ENCODE results near the gene RETREG3. TPM values are rescaled to one million over a fixed set of nuclear protein-coding genes. Genes with fewer than 3 reads are reported as not detected.

The RETREG3 gene
- total RNA-seq, 5 donors from 2014 or later (not counting 1 experiment from before 2014, with no cell fraction given): 72.4 to 150 (median 139) TPM

DNA sequence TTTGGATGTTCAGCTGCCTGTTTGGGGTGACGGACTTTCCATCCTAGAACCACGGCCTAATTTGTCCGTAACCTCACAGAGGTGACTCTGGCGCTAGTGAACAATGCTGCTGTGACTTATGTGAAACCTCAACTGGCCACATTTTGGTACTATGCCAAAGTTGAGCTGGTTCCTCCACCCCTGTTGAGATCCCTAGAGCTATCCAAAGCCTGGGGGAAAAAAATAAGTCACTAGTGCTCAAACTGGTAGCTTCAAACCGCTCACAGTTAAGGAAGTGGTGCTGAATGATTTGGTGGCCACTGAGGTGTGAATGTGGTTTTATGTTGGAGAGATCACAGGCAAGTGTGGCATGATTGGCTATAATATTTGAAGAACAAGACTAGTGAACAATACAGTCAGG lies 38.6 kb upstream of the RETREG3 start:
- Histone ChIP-seq H3K4me1 (ENCODE audit: control insufficient read depth in 1 of 2, extremely low read depth in 1 of 2, insufficient read depth in 2 of 2, low read length in 2 of 2) (no peaks in the 10 kb centered on the region), H3K9me3 (no peaks in the 10 kb centered on the region), H3K4me3 (ENCODE audit: control insufficient read depth in 1 of 2, extremely low read depth in 1 of 2, low read length in 1 of 2) (no peak overlapping the region), H3K27me3 (replicated peaks in 1 of 2; ENCODE audit: control insufficient read depth in 2 of 2, extremely low read depth in 1 of 2, insufficient read depth in 2 of 2, low read length in 1 of 2) (peaks cover 2 to 5% of the 10 kb centered on the region in 2 experiments), H3K27ac (ENCODE audit: low read length) (no peak overlapping the region), H3K36me3 (ENCODE audit: control insufficient read depth in 2 of 2, extremely low read depth in 1 of 2, insufficient read depth in 1 of 2, low read length in 1 of 2) (no peaks in the 10 kb centered on the region)
- Mint-ChIP-seq H3K36me3 (no peaks in the 10 kb centered on the region), H3K4me3 (no peak overlapping the region), H3K4me1 (no peaks in the 10 kb centered on the region), H3K27ac (no peak overlapping the region), H3K9me3 (no peaks in the 10 kb centered on the region), H3K27me3 (peaks cover 6 to 11% of the 10 kb centered on the region in 2 donors)
- WGBS (ENCODE audit: insufficient coverage): 71% methylated on average over 5 of the region's 5 CpGs
- CTCF ChIA-PET: interaction anchor here in 1 of 2 donors (0.7 kb wide), 1 partner anchor 32 kb away, joined by 3 read pairs; no protein-coding TSS in a partner anchor
- ATAC-seq (replicated peaks in 1 of 4) (no peak), DNase-seq (no peak)
- POLR2A ChIA-PET: interaction anchor here in 1 of 2 donors (0.6 kb wide), 1 partner anchor 19 kb away, joined by 3 read pairs; no protein-coding TSS in a partner anchor

DNA sequence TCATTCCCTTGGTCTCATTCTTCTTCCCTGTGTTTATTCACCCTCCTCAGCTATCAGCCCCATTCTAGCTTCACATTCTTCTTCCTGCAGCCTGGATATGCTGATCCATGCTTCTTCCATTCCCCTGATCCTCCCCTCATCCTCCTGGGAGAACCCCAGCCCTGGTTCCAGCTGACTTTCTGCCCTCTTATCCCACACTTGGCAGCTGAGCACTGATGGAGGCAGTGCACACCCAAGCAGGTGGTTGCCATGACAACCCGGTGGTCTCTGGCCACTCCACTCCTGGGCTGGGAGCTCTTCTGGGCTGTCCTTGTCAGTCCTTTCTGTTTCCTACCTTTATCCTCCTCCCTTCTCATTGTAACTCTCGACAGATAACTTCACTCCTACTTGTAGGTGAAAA lies 33.2 kb upstream of the RETREG3 start:
- no peak overlapping the region for H3K4me3 Mint-ChIP-seq
- DNase-seq (no peak), ATAC-seq (replicated peaks in 1 of 4) (no peak)
- H3K4me3 ChIP-seq (ENCODE audit: control insufficient read depth in 1 of 2, extremely low read depth in 1 of 2, low read length in 1 of 2): no peak overlapping the region
- no peaks in the 10 kb centered on the region for H3K4me1 ChIP-seq (ENCODE audit: control insufficient read depth in 1 of 2, extremely low read depth in 1 of 2, insufficient read depth in 2 of 2, low read length in 2 of 2)
- no peaks in the 10 kb centered on the region for H3K36me3 ChIP-seq (ENCODE audit: control insufficient read depth in 2 of 2, extremely low read depth in 1 of 2, insufficient read depth in 1 of 2, low read length in 1 of 2)
- WGBS (ENCODE audit: insufficient coverage): 75% methylated on average over 1 of the region's 2 CpGs
- H3K27ac Mint-ChIP-seq: no peak overlapping the region
- H3K27me3 ChIP-seq (replicated peaks in 1 of 2; ENCODE audit: control insufficient read depth in 2 of 2, extremely low read depth in 1 of 2, insufficient read depth in 2 of 2, low read length in 1 of 2): peaks cover 0 to 8% of the 10 kb centered on the region in 2 experiments
- no peaks in the 10 kb centered on the region for H3K36me3 Mint-ChIP-seq
- H3K27me3 Mint-ChIP-seq: peaks cover 3 to 15% of the 10 kb centered on the region in 2 donors
- no peaks in the 10 kb centered on the region for H3K4me1 Mint-ChIP-seq
- ChIA-PET CTCF (no interaction called here), POLR2A (no interaction called here)
- no peaks in the 10 kb centered on the region for H3K9me3 Mint-ChIP-seq
- no peaks in the 10 kb centered on the region for H3K9me3 ChIP-seq
- H3K27ac ChIP-seq (ENCODE audit: low read length): no peak overlapping the region

GRCh38 chr17:42640121-42640520 lies 30.9 kb upstream of the RETREG3 start:
- no peak overlapping the region for H3K4me3 ChIP-seq (ENCODE audit: control insufficient read depth in 1 of 2, extremely low read depth in 1 of 2, low read length in 1 of 2)
- no peak for ATAC-seq (replicated peaks in 1 of 4)
- Mint-ChIP-seq H3K9me3 (no peaks in the 10 kb centered on the region), H3K4me1 (no peaks in the 10 kb centered on the region), H3K4me3 (no peak overlapping the region), H3K27ac (no peak overlapping the region), H3K27me3 (peaks cover 3 to 12% of the 10 kb centered on the region in 2 donors), H3K36me3 (no peaks in the 10 kb centered on the region)
- no peaks in the 10 kb centered on the region for H3K4me1 ChIP-seq (ENCODE audit: control insufficient read depth in 1 of 2, extremely low read depth in 1 of 2, insufficient read depth in 2 of 2, low read length in 2 of 2)
- CTCF ChIA-PET: no interaction called here
- DNase-seq: no peak
- POLR2A ChIA-PET: interaction anchor here in 1 of 2 donors (0.6 kb wide), 1 partner anchor 112 kb away, joined by 4 read pairs; no protein-coding TSS in a partner anchor
- no CpG with 5 or more reads among the region's 4 CpGs for WGBS (ENCODE audit: insufficient coverage)
- no peaks in the 10 kb centered on the region for H3K9me3 ChIP-seq
- H3K36me3 ChIP-seq (ENCODE audit: control insufficient read depth in 2 of 2, extremely low read depth in 1 of 2, insufficient read depth in 1 of 2, low read length in 1 of 2): no peaks in the 10 kb centered on the region
- peaks cover 0 to 8% of the 10 kb centered on the region in 2 experiments for H3K27me3 ChIP-seq (replicated peaks in 1 of 2; ENCODE audit: control insufficient read depth in 2 of 2, extremely low read depth in 1 of 2, insufficient read depth in 2 of 2, low read length in 1 of 2)
- H3K27ac ChIP-seq (ENCODE audit: low read length): no peak overlapping the region

- Mint-ChIP-seq H3K4me1 (no peaks in the 10 kb centered on the region), H3K9me3 (no peaks in the 10 kb centered on the region), H3K27ac (no peak overlapping the region), H3K27me3 (peaks cover 3 to 12% of the 10 kb centered on the region in 2 donors), H3K36me3 (no peaks in the 10 kb centered on the region), H3K4me3 (no peak overlapping the region)
- H3K9me3 ChIP-seq: no peaks in the 10 kb centered on the region
- no peaks in the 10 kb centered on the region for H3K4me1 ChIP-seq (ENCODE audit: control insufficient read depth in 1 of 2, extremely low read depth in 1 of 2, insufficient read depth in 2 of 2, low read length in 2 of 2)
- ChIA-PET CTCF (no interaction called here), POLR2A (interaction anchor here in 1 of 2 donors (0.6 kb wide), 1 partner anchor 112 kb away, joined by 4 read pairs; no protein-coding TSS in a partner anchor)
- H3K27me3 ChIP-seq (replicated peaks in 1 of 2; ENCODE audit: control insufficient read depth in 2 of 2, extremely low read depth in 1 of 2, insufficient read depth in 2 of 2, low read length in 1 of 2): peaks cover 0 to 8% of the 10 kb centered on the region in 2 experiments
- no peak overlapping the region for H3K27ac ChIP-seq (ENCODE audit: low read length)
- DNase-seq: no peak
- no peak overlapping the region for H3K4me3 ChIP-seq (ENCODE audit: control insufficient read depth in 1 of 2, extremely low read depth in 1 of 2, low read length in 1 of 2)
- no peak for ATAC-seq (replicated peaks in 1 of 4)
- 79% methylated on average over 4 of the region's 7 CpGs for WGBS (ENCODE audit: insufficient coverage)
- H3K36me3 ChIP-seq (ENCODE audit: control insufficient read depth in 2 of 2, extremely low read depth in 1 of 2, insufficient read depth in 1 of 2, low read length in 1 of 2): no peaks in the 10 kb centered on the region
Observed at GRCh38 chr17:42639525-42640113, 30.4 kb upstream of the RETREG3 start.

DNA sequence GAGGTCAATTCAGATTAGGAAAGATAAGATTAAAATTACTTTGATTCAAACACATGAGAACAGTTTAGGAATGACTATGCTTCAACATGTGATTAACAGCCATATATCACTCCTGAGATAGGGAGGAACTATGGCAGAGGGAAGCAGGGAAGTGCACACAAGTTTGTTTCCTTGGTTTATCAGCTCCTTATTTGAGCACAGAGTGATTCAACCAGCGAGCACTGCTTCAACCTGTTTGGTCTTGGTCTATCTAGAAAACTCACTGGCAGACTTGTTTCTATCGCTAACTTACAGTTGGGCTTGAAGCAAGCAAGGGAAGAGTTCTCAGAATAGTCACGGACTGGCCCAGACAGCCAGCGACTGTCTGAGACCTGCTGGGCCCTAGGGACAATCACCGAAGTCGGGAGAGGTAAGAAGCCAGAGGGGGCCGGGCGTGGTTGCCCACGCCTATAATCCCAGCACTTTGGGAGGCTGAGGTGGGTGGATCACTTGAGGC lies 23.8 kb upstream of the RETREG3 start:
- Histone ChIP-seq H3K27me3 (replicated peaks in 1 of 2; ENCODE audit: control insufficient read depth in 2 of 2, extremely low read depth in 1 of 2, insufficient read depth in 2 of 2, low read length in 1 of 2) (no peaks in the 10 kb centered on the region), H3K4me3 (ENCODE audit: control insufficient read depth in 1 of 2, extremely low read depth in 1 of 2, low read length in 1 of 2) (no peak overlapping the region), H3K9me3 (no peaks in the 10 kb centered on the region), H3K36me3 (ENCODE audit: control insufficient read depth in 2 of 2, extremely low read depth in 1 of 2, insufficient read depth in 1 of 2, low read length in 1 of 2) (no peaks in the 10 kb centered on the region), H3K4me1 (ENCODE audit: control insufficient read depth in 1 of 2, extremely low read depth in 1 of 2, insufficient read depth in 2 of 2, low read length in 2 of 2) (no peaks in the 10 kb centered on the region), H3K27ac (ENCODE audit: low read length) (no peak overlapping the region)
- ATAC-seq (replicated peaks in 1 of 4) (no peak), DNase-seq (no peak)
- no peaks in the 10 kb centered on the region for H3K27me3 Mint-ChIP-seq
- H3K4me1 Mint-ChIP-seq: no peaks in the 10 kb centered on the region
- H3K4me3 Mint-ChIP-seq: no peak overlapping the region
- ChIA-PET POLR2A (no interaction called here), CTCF (interaction anchor here (0.6 to 0.7 kb wide), 2 partner anchors 1908 to 2000 kb away, joined by 3 to 8 read pairs; no protein-coding TSS in a partner anchor)
- no peaks in the 10 kb centered on the region for H3K36me3 Mint-ChIP-seq
- no peaks in the 10 kb centered on the region for H3K9me3 Mint-ChIP-seq
- H3K27ac Mint-ChIP-seq: no peak overlapping the region
- WGBS (ENCODE audit: insufficient coverage): 97% methylated on average over 8 of the region's 9 CpGs

- POLR2A ChIA-PET: interaction anchor here in 1 of 2 donors (0.6 kb wide), 1 partner anchor 32 kb away, joined by 3 read pairs; no protein-coding TSS in a partner anchor
- Histone ChIP-seq H3K4me1 (ENCODE audit: control insufficient read depth in 1 of 2, extremely low read depth in 1 of 2, insufficient read depth in 2 of 2, low read length in 2 of 2) (no peaks in the 10 kb centered on the region), H3K36me3 (ENCODE audit: control insufficient read depth in 2 of 2, extremely low read depth in 1 of 2, insufficient read depth in 1 of 2, low read length in 1 of 2) (no peaks in the 10 kb centered on the region), H3K27ac (ENCODE audit: low read length) (no peak overlapping the region), H3K4me3 (ENCODE audit: control insufficient read depth in 1 of 2, extremely low read depth in 1 of 2, low read length in 1 of 2) (no peak overlapping the region), H3K9me3 (no peaks in the 10 kb centered on the region), H3K27me3 (replicated peaks in 1 of 2; ENCODE audit: control insufficient read depth in 2 of 2, extremely low read depth in 1 of 2, insufficient read depth in 2 of 2, low read length in 1 of 2) (no peaks in the 10 kb centered on the region)
- Mint-ChIP-seq H3K4me1 (no peaks in the 10 kb centered on the region), H3K4me3 (no peak overlapping the region), H3K36me3 (no peaks in the 10 kb centered on the region), H3K27me3 (peaks cover 0 to 3% of the 10 kb centered on the region in 2 donors), H3K9me3 (no peaks in the 10 kb centered on the region), H3K27ac (no peak overlapping the region)
- WGBS (ENCODE audit: insufficient coverage): no CpG with 5 or more reads among the region's 3 CpGs
- ATAC-seq (replicated peaks in 1 of 4) (no peak), DNase-seq (no peak)
- CTCF ChIA-PET: no interaction called here
Observed at GRCh38 chr17:42629411-42630009, 20.3 kb upstream of the RETREG3 start.
